Type B pancreatic cell (in vitro differentiated cells): Measurements from ENCODE around the gene HERPUD1. TPM values are rescaled to one million over a fixed set of nuclear protein-coding genes. Genes with fewer than 3 reads are reported as not detected.

Experiments used
- DNase-seq: peaks from one replicate; pipeline ENCODE4 v3.0.0; 2021; ENCODE audit warnings: mixed read lengths; ENCODE audit not compliant: unreplicated experiment; ENCODE audit errors: extremely low spot score
- H3K27ac Mint-ChIP-seq: 2 replicates; pipeline ENCODE4 v1.8.0; 2021; ENCODE audit warnings: mild to moderate bottlenecking, mixed read lengths
- H3K27me3 Mint-ChIP-seq: 2 replicates; pipeline ENCODE4 v1.8.0; 2021; ENCODE audit warnings: mixed read lengths
- H3K36me3 Mint-ChIP-seq: 2 replicates; pipeline ENCODE4 v1.8.0; 2021; ENCODE audit warnings: mixed read lengths
- H3K4me1 Mint-ChIP-seq: one replicate; pipeline ENCODE4 v1.8.0; 2021; ENCODE audit warnings: mixed read lengths; ENCODE audit not compliant: unreplicated experiment
- H3K4me3 Mint-ChIP-seq: 2 replicates; pipeline ENCODE4 v1.8.0; 2021; ENCODE audit warnings: mild to moderate bottlenecking, mixed read lengths
- H3K9me3 Mint-ChIP-seq: 2 replicates; pipeline ENCODE4 v1.8.0; 2021; ENCODE audit warnings: mixed read lengths
- total RNA-seq: library from RNA; stranded (reverse); gene quantifications from 2 replicates; pipeline ENCODE4 v1.2.1, GENCODE V29; 2021; ENCODE audit warnings: low replicate concordance
- TF ChIP-seq, protein P1 (sequence below): fragments of 200-600 bp; sonication (generic); conservative IDR thresholded peaks from 2 replicates; pipeline ENCODE4 v1.5.0; 2021; ENCODE audit warnings: antibody characterized with exemption, mild to moderate bottlenecking

Gene HERPUD1
- total RNA-seq, 1 donor from 2014 or later = 98.8 TPM

DNA sequence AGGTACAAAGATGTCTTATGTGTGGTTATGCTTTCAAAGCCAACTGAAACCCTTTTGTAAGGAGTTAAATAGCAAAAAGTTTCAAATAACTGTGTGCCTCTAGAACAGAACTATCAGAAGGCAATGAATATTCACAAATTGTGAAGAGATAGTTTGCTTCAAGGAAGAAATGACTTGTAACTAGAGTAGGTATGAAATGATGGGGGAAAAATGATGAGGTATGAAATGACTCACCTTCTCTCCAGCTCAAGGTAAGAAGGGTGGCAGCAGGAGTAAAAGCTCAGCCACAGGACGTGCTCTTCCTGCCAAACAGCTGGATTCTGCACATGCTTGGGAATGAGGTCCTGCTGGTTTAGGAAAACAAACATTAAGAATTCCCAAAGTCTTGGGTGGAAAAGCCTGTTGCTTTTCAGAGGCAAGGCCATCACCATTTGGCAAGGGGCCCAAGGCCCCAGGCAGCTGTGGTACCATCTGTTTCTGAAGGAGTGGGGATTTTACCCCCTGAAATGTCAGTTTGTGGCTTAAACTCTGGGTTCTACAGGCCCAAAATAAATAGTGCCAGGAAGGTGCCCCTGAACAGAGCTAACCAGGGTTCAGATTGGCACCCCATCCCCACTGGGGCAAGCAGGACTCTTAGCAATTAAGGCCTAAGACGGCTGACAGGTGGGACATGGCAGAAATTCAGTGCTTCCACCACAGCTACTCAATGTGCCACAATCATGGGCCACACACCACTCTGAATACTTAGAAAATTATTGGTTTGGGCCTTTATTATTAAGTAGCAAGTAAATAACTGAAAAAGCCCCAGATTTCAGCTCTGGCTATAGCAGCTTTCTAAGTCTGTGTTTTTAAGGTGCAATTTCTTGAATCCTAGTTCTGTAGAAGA lies 13.3 kb downstream of the HERPUD1 start:
- H3K4me1 Mint-ChIP-seq = no peaks in the 10 kb centered on the region
- no peaks in the 10 kb centered on the region for H3K27me3 Mint-ChIP-seq
- no peaks in the 10 kb centered on the region for H3K9me3 Mint-ChIP-seq
- DNase-seq = no peak
- no peak overlapping the region for H3K4me3 Mint-ChIP-seq
- no peak overlapping the region for H3K27ac Mint-ChIP-seq
- peaks cover 20% of the 10 kb centered on the region for H3K36me3 Mint-ChIP-seq
- TF ChIP-seq, protein P1, sequence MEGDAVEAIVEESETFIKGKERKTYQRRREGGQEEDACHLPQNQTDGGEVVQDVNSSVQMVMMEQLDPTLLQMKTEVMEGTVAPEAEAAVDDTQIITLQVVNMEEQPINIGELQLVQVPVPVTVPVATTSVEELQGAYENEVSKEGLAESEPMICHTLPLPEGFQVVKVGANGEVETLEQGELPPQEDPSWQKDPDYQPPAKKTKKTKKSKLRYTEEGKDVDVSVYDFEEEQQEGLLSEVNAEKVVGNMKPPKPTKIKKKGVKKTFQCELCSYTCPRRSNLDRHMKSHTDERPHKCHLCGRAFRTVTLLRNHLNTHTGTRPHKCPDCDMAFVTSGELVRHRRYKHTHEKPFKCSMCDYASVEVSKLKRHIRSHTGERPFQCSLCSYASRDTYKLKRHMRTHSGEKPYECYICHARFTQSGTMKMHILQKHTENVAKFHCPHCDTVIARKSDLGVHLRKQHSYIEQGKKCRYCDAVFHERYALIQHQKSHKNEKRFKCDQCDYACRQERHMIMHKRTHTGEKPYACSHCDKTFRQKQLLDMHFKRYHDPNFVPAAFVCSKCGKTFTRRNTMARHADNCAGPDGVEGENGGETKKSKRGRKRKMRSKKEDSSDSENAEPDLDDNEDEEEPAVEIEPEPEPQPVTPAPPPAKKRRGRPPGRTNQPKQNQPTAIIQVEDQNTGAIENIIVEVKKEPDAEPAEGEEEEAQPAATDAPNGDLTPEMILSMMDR = no peak

DNA sequence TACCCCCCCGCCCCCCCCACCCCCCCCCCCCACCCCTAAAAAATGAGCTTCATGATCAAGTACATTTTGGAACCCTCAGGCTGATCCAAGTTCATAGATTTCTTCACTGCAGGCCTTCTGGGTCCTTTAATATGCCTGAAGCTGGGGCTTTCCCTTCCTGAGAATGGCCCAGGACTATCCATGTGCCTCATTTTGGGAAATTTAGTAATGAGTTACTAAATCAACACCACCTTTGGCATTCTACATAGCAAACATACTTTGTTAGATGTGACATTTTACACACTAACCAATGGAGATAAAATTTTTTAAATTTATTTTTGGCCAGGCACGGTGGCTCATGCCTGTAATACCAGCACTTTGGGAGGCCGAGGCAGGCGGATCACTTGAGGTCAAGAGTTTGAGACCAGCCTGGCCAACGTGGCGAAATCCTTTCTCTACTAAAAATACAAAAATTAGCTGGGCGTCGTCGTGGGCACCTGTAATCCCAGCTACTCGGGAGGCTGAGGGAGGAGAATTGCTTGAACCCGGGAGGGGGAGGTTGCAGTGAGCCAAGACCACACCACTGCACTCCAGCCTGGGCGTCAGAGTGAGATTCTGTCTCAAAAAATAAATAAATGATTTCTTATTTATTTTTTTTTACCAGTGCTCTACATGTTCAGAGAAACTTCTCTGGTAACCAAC lies 14.0 kb downstream of the HERPUD1 start:
- no peaks in the 10 kb centered on the region for H3K27me3 Mint-ChIP-seq
- TF ChIP-seq, protein P1 = no peak
- no peak overlapping the region for H3K4me3 Mint-ChIP-seq
- H3K36me3 Mint-ChIP-seq = peaks cover 20% of the 10 kb centered on the region
- peak overlapping the region; percentile 9 for H3K27ac Mint-ChIP-seq
- DNase-seq = no peak
- no peaks in the 10 kb centered on the region for H3K4me1 Mint-ChIP-seq
- H3K9me3 Mint-ChIP-seq = no peaks in the 10 kb centered on the region

DNA sequence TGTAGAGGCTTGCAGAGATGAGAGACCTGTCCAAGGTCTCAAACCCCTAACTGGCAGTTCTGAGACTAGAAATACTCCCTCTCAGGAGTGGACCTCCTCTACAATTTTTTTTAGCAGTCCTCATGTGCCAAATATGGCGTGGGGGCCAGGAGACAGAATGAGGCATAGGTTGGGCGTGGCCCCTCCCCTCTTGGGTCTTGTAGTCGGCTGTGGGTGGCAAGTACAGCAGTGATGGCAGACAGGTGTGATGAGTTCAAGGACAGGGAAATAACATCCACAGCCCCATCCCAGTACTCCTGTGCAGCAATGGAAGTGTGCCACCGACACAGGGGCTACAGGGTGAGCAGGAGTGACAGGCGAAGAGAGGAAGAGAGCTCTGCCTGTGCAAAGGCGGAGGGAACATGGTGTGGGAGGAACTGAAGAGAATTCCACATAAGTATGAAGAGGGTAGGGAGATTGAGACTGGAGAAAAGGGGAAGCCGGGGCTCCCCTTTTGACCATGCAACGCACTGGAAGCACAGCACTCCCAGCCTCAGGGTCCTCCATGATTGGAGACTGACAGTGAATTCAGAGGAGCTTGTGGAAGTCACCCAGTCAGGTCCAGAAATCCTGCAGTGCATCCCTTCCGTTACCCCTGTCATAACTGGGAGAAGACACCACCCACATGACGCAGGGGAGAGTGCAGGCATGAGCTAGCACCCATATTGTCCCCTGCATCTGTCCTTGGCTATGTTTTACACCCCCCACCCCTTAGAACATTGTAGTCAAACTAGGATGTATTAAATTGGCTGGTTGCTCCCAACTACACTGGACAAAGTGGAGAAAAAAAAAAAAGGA lies 15.0 kb downstream of the HERPUD1 start:
- no peak overlapping the region for H3K4me3 Mint-ChIP-seq
- H3K36me3 Mint-ChIP-seq = peaks cover 16% of the 10 kb centered on the region
- no peak overlapping the region for H3K27ac Mint-ChIP-seq
- H3K27me3 Mint-ChIP-seq = no peaks in the 10 kb centered on the region
- no peak for DNase-seq
- TF ChIP-seq, protein P1 = no peak
- peaks cover 5% of the 10 kb centered on the region for H3K4me1 Mint-ChIP-seq
- no peaks in the 10 kb centered on the region for H3K9me3 Mint-ChIP-seq

DNA sequence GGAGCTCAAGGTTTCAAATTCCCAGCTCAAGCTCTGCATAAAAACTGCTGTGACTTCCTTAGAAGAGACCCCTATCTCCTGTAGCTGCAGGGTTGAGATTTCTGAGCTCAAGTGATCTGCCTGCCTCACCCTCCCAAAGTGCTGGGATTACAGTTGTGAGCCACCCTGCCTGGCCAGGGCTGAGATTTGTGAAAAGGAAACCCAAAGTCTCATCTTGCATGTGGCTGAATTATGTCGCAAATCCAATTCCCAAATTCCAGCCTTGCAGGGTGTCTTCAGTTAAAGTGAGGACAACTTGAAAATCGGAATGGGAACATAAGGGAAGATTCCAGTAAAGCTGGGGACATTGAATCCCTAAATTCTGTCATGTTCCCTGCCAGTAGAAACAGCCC lies 15.7 kb downstream of the HERPUD1 start:
- no peaks in the 10 kb centered on the region for H3K27me3 Mint-ChIP-seq
- peaks cover 14% of the 10 kb centered on the region for H3K36me3 Mint-ChIP-seq
- DNase-seq = no peak
- no peaks in the 10 kb centered on the region for H3K9me3 Mint-ChIP-seq
- peaks cover 5% of the 10 kb centered on the region for H3K4me1 Mint-ChIP-seq
- TF ChIP-seq, protein P1 = no peak
- no peak overlapping the region for H3K4me3 Mint-ChIP-seq
- H3K27ac Mint-ChIP-seq = no peak overlapping the region

DNA sequence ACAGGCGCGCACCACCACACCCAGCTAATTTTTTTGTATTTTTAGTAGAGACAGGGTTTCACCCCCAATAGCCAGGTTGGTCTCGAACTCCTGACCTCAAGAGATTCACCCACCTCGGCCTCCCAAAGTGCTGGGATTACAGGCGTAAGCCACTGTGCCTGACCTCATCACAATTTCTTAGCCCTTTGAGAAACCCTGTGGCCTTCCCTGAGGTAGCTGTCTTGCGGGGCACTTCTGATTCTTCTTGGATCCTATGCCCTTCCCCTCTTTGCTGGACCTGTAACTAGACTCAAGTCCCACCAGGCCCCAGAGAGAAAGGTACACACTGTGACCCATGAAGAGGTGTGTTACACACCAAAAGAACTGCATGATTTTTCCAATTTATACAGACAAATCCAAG lies 16.3 kb downstream of the HERPUD1 start:
- TF ChIP-seq, protein P1 = no peak
- Mint-ChIP-seq H3K4me3 (no peak overlapping the region), H3K9me3 (no peaks in the 10 kb centered on the region), H3K27ac (no peak overlapping the region), H3K27me3 (no peaks in the 10 kb centered on the region), H3K4me1 (peaks cover 5% of the 10 kb centered on the region), H3K36me3 (peaks cover 8% of the 10 kb centered on the region)
- no peak for DNase-seq
